K562 (cell line): ENCODE measurements around the gene TMEM143. TPM values are rescaled to one million over a fixed set of nuclear protein-coding genes. Genes with fewer than 3 reads are reported as not detected.

ENCODE experiments used
- BDP1 ChIP-seq: IDR thresholded peaks from 3 replicates; pipeline ENCODE4 v1.6.1; 2011; ENCODE audit not compliant: insufficient read length, insufficient read depth
- BRD4 ChIP-seq: fragments of 200-600 bp; sonication (generic); IDR thresholded peaks from 2 replicates; pipeline ENCODE4 v1.6.1; 2017; ENCODE audit warnings: inconsistent platforms
- ETS2 ChIP-seq: IDR thresholded peaks from 2 replicates; pipeline ENCODE4 v1.6.1; 2016; ENCODE audit warnings: borderline replicate concordance, missing genetic modification characterization, mild to moderate bottlenecking, moderate library complexity, missing compliant biosample characterization; ENCODE audit not compliant: poor library complexity, severe bottlenecking
- HNRNPH1 ChIP-seq: fragments of 200-400 bp; formaldehyde crosslinking; optimal IDR thresholded peaks from 2 replicates; pipeline ENCODE3; 2017; ENCODE audit warnings: low read depth, mild to moderate bottlenecking, low read length, moderate library complexity
- IFI16 ChIP-seq: fragments of 250-450 bp; sonication (Bioruptor Pico); IDR thresholded peaks from 2 replicates; pipeline ENCODE4 v2.1.2; 2022; ENCODE audit warnings: mild to moderate bottlenecking, inconsistent platforms
- KDM4B ChIP-seq, 2 experiments: fragments of 450-650 bp in 1 of 2; sonication (generic) in 1 of 2; IDR thresholded peaks; 2 replicates each; pipeline ENCODE4 v1.6.1; 2016 to 2017; ENCODE audit warnings: borderline replicate concordance in 2 of 2, antibody characterized with exemption in 1 of 2, low read depth in 1 of 2, mild to moderate bottlenecking in 1 of 2
- SREBF1 ChIP-seq: fragments of 150-350 bp; IDR thresholded peaks from 2 replicates; pipeline ENCODE4 v1.6.1; 2014; ENCODE audit warnings: antibody characterized with exemption, low read depth, low read length, borderline replicate concordance
- TEAD4 ChIP-seq, 2 experiments: sonication (generic) in 1 of 2; formaldehyde crosslinking in 1 of 2; IDR thresholded peaks; 2 replicates each; pipeline versions ENCODE4 v1.6.1 to v1.8.0; 2012 to 2022; ENCODE audit warnings: borderline replicate concordance in 1 of 2, inconsistent platforms in 1 of 2, low read length in 1 of 2, mild to moderate bottlenecking in 1 of 2, missing genetic modification reagents in 1 of 2
- TSC22D4 ChIP-seq: fragments of 450-650 bp; IDR thresholded peaks from 2 replicates; pipeline ENCODE4 v1.6.1; 2016; ENCODE audit warnings: missing genetic modification characterization, missing biosample characterization, control low read depth
- ZC3H4 ChIP-seq: sonication (generic); formaldehyde crosslinking; IDR thresholded peaks from 2 replicates; pipeline ENCODE4 v1.9.0; 2021; ENCODE audit warnings: missing genetic modification reagents, borderline replicate concordance
- ZNF24 ChIP-seq: fragments of 450-650 bp; IDR thresholded peaks from 2 replicates; pipeline ENCODE4 v1.6.1; 2016
- ZZZ3 ChIP-seq: fragments of 450-650 bp; IDR thresholded peaks from 2 replicates; pipeline ENCODE4 v1.6.1; 2016; ENCODE audit warnings: antibody characterized with exemption, mild to moderate bottlenecking, moderate library complexity
- polyA plus RNA-seq, 8 experiments: library from polyadenylated mRNA; depleted of rRNA in 4 of 8; stranded (reverse) in 5 of 8; unstranded in 3 of 8; fragments of >200 nt; fragmentation: Nextera tagmentation in 2 of 8; fragmentation: Illumina TruSeq in 1 of 8; extraction: Ambion mirVana in 2 of 8; extraction: Trizol in 1 of 8; gene quantifications; 2 replicates each; pipeline versions ENCODE4 v1.2.1 to v1.2.3, GENCODE V29; 2011 to 2014; ENCODE audit warnings: inconsistent platforms in 1 of 8, missing spikeins in 1 of 8
- total RNA-seq, 7 experiments: library from RNA; depleted of rRNA in 6 of 7; stranded (reverse); fragments of >200 nt in 6 of 7; fragmentation: Illumina TruSeq in 2 of 7; extraction: Trizol in 2 of 7; gene quantifications; 2 replicates each; pipeline versions ENCODE4 v1.2.1 to v1.2.3, GENCODE V29; 2011 to 2021; ENCODE audit warnings: low replicate concordance in 1 of 7
- TF ChIP-seq, protein P1 (sequence below): fragments of 150-350 bp; conservative IDR thresholded peaks from 2 replicates; pipeline ENCODE4 v1.6.1; 2014; ENCODE audit warnings: low read length
- TF ChIP-seq, protein P2 (sequence below): fragments of 250-450 bp; sonication (Bioruptor Pico); IDR thresholded peaks from 2 replicates; pipeline ENCODE4 v1.4.0; 2020; ENCODE audit warnings: mild to moderate bottlenecking, moderate library complexity
- TF ChIP-seq, protein P3 (sequence below): fragments of 450-650 bp; formaldehyde crosslinking; conservative IDR thresholded peaks from 2 replicates; pipeline ENCODE4 v1.4.0; 2022; ENCODE audit warnings: mild to moderate bottlenecking, missing genetic modification characterization
- TF ChIP-seq, protein P4 (sequence below): fragments of 250-450 bp; sonication (Bioruptor Pico); IDR thresholded peaks from 2 replicates; pipeline ENCODE4 v1.5.0; 2020; ENCODE audit warnings: mild to moderate bottlenecking
- TF ChIP-seq, protein P5 (sequence below): sonication (generic); formaldehyde crosslinking; IDR thresholded peaks from 2 replicates; pipeline ENCODE4 v1.8.0; 2022; ENCODE audit warnings: missing genetic modification reagents, mild to moderate bottlenecking, moderate library complexity, borderline replicate concordance

Gene TMEM143
- total and polyA plus RNA-seq, 9 of the 15 experiments (the other 6 are each of a cell fraction or from before 2014, with no cell fraction given) = 0.66 to 8.8 (median 4.3) TPM

DNA sequence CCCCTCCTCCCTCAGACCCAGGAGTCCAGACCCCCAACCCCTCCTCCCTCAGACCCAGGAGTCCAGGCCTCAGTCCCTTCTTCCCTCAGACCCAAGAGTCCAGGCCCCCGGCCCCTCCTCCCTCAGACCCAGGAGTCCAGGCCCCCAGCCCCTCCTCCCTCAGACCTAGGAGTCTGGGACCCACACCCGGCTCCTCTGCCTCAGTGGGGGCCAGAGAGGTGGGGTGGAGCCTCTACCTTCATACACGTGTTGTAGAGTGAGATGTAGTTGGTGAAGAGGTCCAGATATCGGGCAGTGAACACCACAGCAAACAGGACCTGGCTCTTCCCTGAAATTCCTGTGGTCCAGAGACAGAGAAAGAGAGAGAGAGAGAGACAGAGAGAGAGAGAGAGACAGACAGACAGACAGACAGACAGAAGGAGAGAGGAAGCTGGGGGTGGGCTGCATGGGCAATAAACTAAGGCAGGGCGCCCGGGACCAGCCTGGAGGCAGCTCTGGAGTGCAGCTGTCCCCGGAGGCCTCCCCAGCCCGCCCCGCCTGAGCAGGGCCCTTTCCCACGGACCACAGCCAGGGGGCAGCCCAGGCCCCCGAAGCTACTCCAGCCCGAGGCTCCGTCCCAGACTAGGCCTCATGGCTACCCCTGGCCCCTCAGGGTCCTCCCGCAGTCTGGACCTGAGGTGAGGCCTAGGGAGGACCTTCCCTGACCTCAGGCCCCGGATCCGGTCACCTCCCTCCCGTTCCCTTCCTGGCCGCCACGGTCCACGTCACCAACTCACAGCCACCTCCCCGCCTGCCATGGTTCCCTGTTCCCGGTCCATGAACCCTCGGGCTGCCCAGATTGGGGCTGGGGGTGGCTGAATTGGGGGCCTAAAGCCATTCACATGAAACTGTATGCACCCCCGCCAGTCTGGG lies 26.7 kb upstream of the TMEM143 start (continued):
- TF ChIP-seq, protein P1, sequence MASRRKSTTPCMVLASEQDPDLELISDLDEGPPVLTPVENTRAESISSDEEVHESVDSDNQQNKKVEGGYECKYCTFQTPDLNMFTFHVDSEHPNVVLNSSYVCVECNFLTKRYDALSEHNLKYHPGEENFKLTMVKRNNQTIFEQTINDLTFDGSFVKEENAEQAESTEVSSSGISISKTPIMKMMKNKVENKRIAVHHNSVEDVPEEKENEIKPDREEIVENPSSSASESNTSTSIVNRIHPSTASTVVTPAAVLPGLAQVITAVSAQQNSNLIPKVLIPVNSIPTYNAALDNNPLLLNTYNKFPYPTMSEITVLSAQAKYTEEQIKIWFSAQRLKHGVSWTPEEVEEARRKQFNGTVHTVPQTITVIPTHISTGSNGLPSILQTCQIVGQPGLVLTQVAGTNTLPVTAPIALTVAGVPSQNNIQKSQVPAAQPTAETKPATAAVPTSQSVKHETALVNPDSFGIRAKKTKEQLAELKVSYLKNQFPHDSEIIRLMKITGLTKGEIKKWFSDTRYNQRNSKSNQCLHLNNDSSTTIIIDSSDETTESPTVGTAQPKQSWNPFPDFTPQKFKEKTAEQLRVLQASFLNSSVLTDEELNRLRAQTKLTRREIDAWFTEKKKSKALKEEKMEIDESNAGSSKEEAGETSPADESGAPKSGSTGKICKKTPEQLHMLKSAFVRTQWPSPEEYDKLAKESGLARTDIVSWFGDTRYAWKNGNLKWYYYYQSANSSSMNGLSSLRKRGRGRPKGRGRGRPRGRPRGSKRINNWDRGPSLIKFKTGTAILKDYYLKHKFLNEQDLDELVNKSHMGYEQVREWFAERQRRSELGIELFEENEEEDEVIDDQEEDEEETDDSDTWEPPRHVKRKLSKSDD = no peak
- TF ChIP-seq, protein P2, sequence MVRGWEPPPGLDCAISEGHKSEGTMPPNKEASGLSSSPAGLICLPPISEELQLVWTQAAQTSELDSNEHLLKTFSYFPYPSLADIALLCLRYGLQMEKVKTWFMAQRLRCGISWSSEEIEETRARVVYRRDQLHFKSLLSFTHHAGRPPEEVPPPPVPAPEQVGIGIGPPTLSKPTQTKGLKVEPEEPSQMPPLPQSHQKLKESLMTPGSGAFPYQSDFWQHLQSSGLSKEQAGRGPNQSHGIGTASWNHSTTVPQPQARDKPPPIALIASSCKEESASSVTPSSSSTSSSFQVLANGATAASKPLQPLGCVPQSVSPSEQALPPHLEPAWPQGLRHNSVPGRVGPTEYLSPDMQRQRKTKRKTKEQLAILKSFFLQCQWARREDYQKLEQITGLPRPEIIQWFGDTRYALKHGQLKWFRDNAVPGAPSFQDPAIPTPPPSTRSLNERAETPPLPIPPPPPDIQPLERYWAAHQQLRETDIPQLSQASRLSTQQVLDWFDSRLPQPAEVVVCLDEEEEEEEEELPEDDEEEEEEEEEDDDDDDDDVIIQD = no peak
- TF ChIP-seq BDP1 = no peak
- TF ChIP-seq ZC3H4 = no peak
- no peak for TF ChIP-seq HNRNPH1
- no peak for TF ChIP-seq IFI16 (CRISPR knock-in tag)
- TF ChIP-seq SREBF1 = no peak
- peak; percentile 81; the same call in 1 of the 2 replicates for TF ChIP-seq BRD4
- peak; percentile 92 for TF ChIP-seq ZZZ3
- TF ChIP-seq ZNF24 = no peak; the same call in 1 of the 2 replicates
- no peak for TF ChIP-seq TEAD4 (IDR thresholded peaks at IDR 0.05; ENCODE audit: low read length)
- TF ChIP-seq TEAD4 (CRISPR knock-in tag; IDR thresholded peaks at IDR 0.05; ENCODE audit: borderline replicate concordance) = no peak; the same call in 1 of the 2 replicates
- TF ChIP-seq, protein P3, sequence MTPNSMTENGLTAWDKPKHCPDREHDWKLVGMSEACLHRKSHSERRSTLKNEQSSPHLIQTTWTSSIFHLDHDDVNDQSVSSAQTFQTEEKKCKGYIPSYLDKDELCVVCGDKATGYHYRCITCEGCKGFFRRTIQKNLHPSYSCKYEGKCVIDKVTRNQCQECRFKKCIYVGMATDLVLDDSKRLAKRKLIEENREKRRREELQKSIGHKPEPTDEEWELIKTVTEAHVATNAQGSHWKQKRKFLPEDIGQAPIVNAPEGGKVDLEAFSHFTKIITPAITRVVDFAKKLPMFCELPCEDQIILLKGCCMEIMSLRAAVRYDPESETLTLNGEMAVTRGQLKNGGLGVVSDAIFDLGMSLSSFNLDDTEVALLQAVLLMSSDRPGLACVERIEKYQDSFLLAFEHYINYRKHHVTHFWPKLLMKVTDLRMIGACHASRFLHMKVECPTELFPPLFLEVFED (CRISPR knock-in tag) = no peak
- no peak for TF ChIP-seq KDM4B (IDR thresholded peaks at IDR 0.05; ENCODE audit: borderline replicate concordance in 2 of 2, low read depth in 1 of 2)
- TF ChIP-seq ETS2 (tag) = no peak
- TF ChIP-seq, protein P4, sequence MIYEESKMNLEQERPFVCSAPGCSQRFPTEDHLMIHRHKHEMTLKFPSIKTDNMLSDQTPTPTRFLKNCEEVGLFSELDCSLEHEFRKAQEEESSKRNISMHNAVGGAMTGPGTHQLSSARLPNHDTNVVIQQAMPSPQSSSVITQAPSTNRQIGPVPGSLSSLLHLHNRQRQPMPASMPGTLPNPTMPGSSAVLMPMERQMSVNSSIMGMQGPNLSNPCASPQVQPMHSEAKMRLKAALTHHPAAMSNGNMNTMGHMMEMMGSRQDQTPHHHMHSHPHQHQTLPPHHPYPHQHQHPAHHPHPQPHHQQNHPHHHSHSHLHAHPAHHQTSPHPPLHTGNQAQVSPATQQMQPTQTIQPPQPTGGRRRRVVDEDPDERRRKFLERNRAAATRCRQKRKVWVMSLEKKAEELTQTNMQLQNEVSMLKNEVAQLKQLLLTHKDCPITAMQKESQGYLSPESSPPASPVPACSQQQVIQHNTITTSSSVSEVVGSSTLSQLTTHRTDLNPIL (CRISPR knock-in tag) = no peak
- TF ChIP-seq TSC22D4 (tag) = no peak
- TF ChIP-seq, protein P5, sequence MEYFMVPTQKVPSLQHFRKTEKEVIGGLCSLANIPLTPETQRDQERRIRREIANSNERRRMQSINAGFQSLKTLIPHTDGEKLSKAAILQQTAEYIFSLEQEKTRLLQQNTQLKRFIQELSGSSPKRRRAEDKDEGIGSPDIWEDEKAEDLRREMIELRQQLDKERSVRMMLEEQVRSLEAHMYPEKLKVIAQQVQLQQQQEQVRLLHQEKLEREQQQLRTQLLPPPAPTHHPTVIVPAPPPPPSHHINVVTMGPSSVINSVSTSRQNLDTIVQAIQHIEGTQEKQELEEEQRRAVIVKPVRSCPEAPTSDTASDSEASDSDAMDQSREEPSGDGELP (CRISPR knock-in tag) = peak; percentile 78; the same call in 1 of the 2 replicates
